Hepatocyte (in vitro differentiated cells): Measurements from ENCODE around the gene CPNE2. TPM values are rescaled to one million over a fixed set of nuclear protein-coding genes. Genes with fewer than 3 reads are reported as not detected.

ENCODE experiments used
- DNase-seq: peaks from one replicate; pipeline ENCODE4 v3.0.0-alpha.2; 2016; ENCODE audit warnings: low spot score
- H2AFZ ChIP-seq: fragments of 200-600 bp; sonication (generic); 2 replicates; pipeline ENCODE4 v1.6.0; 2016; ENCODE audit warnings: antibody characterized with exemption, mild to moderate bottlenecking
- H3K27ac ChIP-seq: fragments of 200-600 bp; sonication (generic); 2 replicates; pipeline ENCODE4 v1.5.1; 2016; ENCODE audit warnings: mild to moderate bottlenecking
- H3K27me3 ChIP-seq: fragments of 200-600 bp; sonication (generic); 2 replicates; pipeline ENCODE4 v1.6.1; 2016
- H3K36me3 ChIP-seq: fragments of 200-600 bp; sonication (generic); replicated peaks from 2 replicates; pipeline ENCODE4 v1.5.1; 2016; ENCODE audit warnings: low read depth; ENCODE audit not compliant: insufficient read depth
- H3K4me1 ChIP-seq: fragments of 200-600 bp; sonication (generic); 2 replicates; pipeline ENCODE4 v1.5.1; 2016; ENCODE audit warnings: mild to moderate bottlenecking, moderate library complexity; ENCODE audit not compliant: insufficient read depth
- H3K4me2 ChIP-seq: fragments of 200-600 bp; sonication (generic); 2 replicates; pipeline ENCODE4 v1.6.0; 2016
- H3K4me3 ChIP-seq: fragments of 200-600 bp; sonication (generic); 2 replicates; pipeline ENCODE4 v1.5.1; 2016; ENCODE audit warnings: mild to moderate bottlenecking
- H3K79me2 ChIP-seq: fragments of 200-600 bp; sonication (generic); 2 replicates; pipeline ENCODE4 v1.6.0; 2017; ENCODE audit warnings: mild to moderate bottlenecking
- H3K9me2 ChIP-seq: fragments of 200-600 bp; sonication (generic); replicated peaks from 2 replicates; pipeline ENCODE4 v1.6.0; 2017; ENCODE audit warnings: mild to moderate bottlenecking; ENCODE audit not compliant: insufficient read depth
- H3K9me3 ChIP-seq: fragments of 200-600 bp; sonication (generic); 2 replicates; pipeline ENCODE4 v1.5.1; 2016; ENCODE audit warnings: low read depth, mild to moderate bottlenecking
- H4K20me1 ChIP-seq: fragments of 200-600 bp; sonication (generic); 2 replicates; pipeline ENCODE4 v1.6.0; 2016; ENCODE audit warnings: mild to moderate bottlenecking; ENCODE audit not compliant: insufficient read depth, poor library complexity, severe bottlenecking
- CTCF ChIP-seq: fragments of 200-600 bp; sonication (generic); IDR thresholded peaks from 2 replicates; pipeline ENCODE4 v1.5.1; 2016; ENCODE audit warnings: antibody characterized with exemption, mild to moderate bottlenecking; ENCODE audit not compliant: poor library complexity
- EZH2 ChIP-seq: fragments of 200-600 bp; sonication (generic); IDR thresholded peaks from 2 replicates; pipeline ENCODE4 v1.6.1; 2016; ENCODE audit warnings: antibody characterized with exemption, mild to moderate bottlenecking, borderline replicate concordance
- EZH2phosphoT487 ChIP-seq: fragments of 200-600 bp; sonication (generic); IDR thresholded peaks from one replicate; pipeline ENCODE4 v1.6.1; 2018; ENCODE audit warnings: antibody characterized with exemption, mild to moderate bottlenecking, low read depth, moderate library complexity; ENCODE audit not compliant: unreplicated experiment, severe bottlenecking
- WGBS: methylation state at CpG from one replicate; pipeline ENCODE4 v1.1.6; 2016; ENCODE audit warnings: low lambda C conversion rate; ENCODE audit errors: missing lambda C conversion rate; 5-methylcytosine and 5-hydroxymethylcytosine counted together
- polyA plus RNA-seq: library from polyadenylated mRNA; unstranded; fragments of >200 nt; fragmentation: Nextera tagmentation; extraction: Ambion mirVana; gene quantifications from 2 replicates; pipeline ENCODE4 v1.2.1, GENCODE V29; 2016
- total RNA-seq: library from RNA; depleted of rRNA; stranded (reverse); fragments of >200 nt; gene quantifications from 2 replicates; pipeline ENCODE4 v1.2.3, GENCODE V29; 2014

Gene CPNE2
- total and polyA plus RNA-seq, 2 experiments from 2014 or later: 15.6 to 22.3 TPM

GRCh38 chr16:57146040-57146647, 53.8 kb downstream of the CPNE2 start:
- WGBS: 95% methylated on average over 23 of the region's 24 CpGs
- H3K4me1 ChIP-seq: peaks cover 8% of the 10 kb centered on the region
- no peak overlapping the region for H3K4me2 ChIP-seq
- H4K20me1 ChIP-seq: no peaks in the 10 kb centered on the region
- no peak overlapping the region for H2AFZ ChIP-seq
- H3K4me3 ChIP-seq: no peak overlapping the region
- H3K27ac ChIP-seq: no peak overlapping the region
- H3K36me3 ChIP-seq: no peaks in the 10 kb centered on the region
- no peaks in the 10 kb centered on the region for H3K9me3 ChIP-seq
- no peak for DNase-seq
- no peaks in the 10 kb centered on the region for H3K9me2 ChIP-seq
- no peaks in the 10 kb centered on the region for H3K27me3 ChIP-seq
- H3K79me2 ChIP-seq: no peaks in the 10 kb centered on the region
- TF ChIP-seq CTCF (no peak), EZH2phosphoT487 (no peak), EZH2 (no peak)

- H3K9me2 ChIP-seq: no peaks in the 10 kb centered on the region
- no peaks in the 10 kb centered on the region for H3K9me3 ChIP-seq
- H4K20me1 ChIP-seq: no peaks in the 10 kb centered on the region
- DNase-seq: no peak
- TF ChIP-seq EZH2phosphoT487: no peak
- TF ChIP-seq CTCF: no peak
- no peak for TF ChIP-seq EZH2
- H3K36me3 ChIP-seq: no peaks in the 10 kb centered on the region
- H3K4me3 ChIP-seq: no peak overlapping the region
- no peak overlapping the region for H3K4me2 ChIP-seq
- WGBS: 96% methylated on average over 5 of the region's 5 CpGs
- H3K4me1 ChIP-seq: peaks cover 8% of the 10 kb centered on the region
- no peak overlapping the region for H2AFZ ChIP-seq
- H3K27ac ChIP-seq: no peak overlapping the region
- H3K79me2 ChIP-seq: no peaks in the 10 kb centered on the region
- no peaks in the 10 kb centered on the region for H3K27me3 ChIP-seq
Observed at GRCh38 chr16:57146735-57147134, 54.4 kb downstream of the CPNE2 start.

- Histone ChIP-seq H3K9me2 (no peaks in the 10 kb centered on the region), H3K4me1 (peaks cover 6% of the 10 kb centered on the region), H3K79me2 (no peaks in the 10 kb centered on the region), H3K27ac (peak overlapping the region; percentile 48), H3K9me3 (no peaks in the 10 kb centered on the region), H3K4me2 (no peak overlapping the region), H2AFZ (no peak overlapping the region), H3K4me3 (no peak overlapping the region), H3K36me3 (no peaks in the 10 kb centered on the region), H3K27me3 (no peaks in the 10 kb centered on the region), H4K20me1 (no peaks in the 10 kb centered on the region)
- TF ChIP-seq CTCF (no peak), EZH2 (no peak), EZH2phosphoT487 (no peak)
- WGBS: 51% methylated on average over 14 of the region's 14 CpGs
- DNase-seq: no peak
Observed at GRCh38 chr16:57147381-57148221, 55.2 kb downstream of the CPNE2 start.
